ENCODE results near the gene CLEC16A.

Gene CLEC16A

DNA sequence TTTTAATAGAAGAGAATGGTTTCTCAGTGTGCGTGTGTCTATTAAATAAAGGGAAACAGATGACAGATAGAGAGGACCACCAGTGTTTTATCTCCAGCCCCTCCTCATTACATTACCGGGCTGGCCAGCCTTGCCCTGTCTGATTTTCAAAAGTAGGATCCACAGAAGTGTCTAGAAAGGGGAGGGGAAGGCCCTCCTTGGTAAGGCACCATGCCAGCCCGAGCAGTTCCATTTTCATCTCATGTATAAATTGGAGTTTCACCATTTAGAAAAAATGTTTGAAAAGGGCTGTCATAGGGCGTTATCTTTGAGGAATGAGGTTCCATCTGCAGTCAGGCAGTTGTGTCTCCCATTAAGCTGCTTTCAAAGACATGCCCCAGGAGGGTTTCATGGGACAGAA, 214.9 kb downstream of the CLEC16A start:
- no peak overlapping the region for H3K27ac ChIP-seq (ENCODE audit: low read depth, low read length)
- H3K9me3 ChIP-seq (ENCODE audit: control insufficient read depth, insufficient read depth, low read depth, low read length), result no peaks in the 10 kb centered on the region
- H3K36me3 ChIP-seq (ENCODE audit: control insufficient read depth, insufficient read depth, low read length), result no peaks in the 10 kb centered on the region
- H3K4me1 ChIP-seq (ENCODE audit: control insufficient read depth, insufficient read depth, low read length), result no peaks in the 10 kb centered on the region; the same call in 1 of the 2 replicates
- H3K9ac ChIP-seq (ENCODE audit: low read length), result no peak overlapping the region
- no peaks in the 10 kb centered on the region for H3K27me3 ChIP-seq (ENCODE audit: control insufficient read depth, insufficient read depth, low read length)
- H3K4me3 ChIP-seq (ENCODE audit: low read depth, low read length), result no peak overlapping the region

GRCh38 chr16:11160676-11161115, 216.3 kb downstream of the CLEC16A start:
- Histone ChIP-seq H3K27ac (ENCODE audit: low read depth, low read length) (no peak overlapping the region), H3K4me1 (ENCODE audit: control insufficient read depth, insufficient read depth, low read length) (no peaks in the 10 kb centered on the region; the same call in 1 of the 2 replicates), H3K9me3 (ENCODE audit: control insufficient read depth, insufficient read depth, low read depth, low read length) (no peaks in the 10 kb centered on the region), H3K27me3 (ENCODE audit: control insufficient read depth, insufficient read depth, low read length) (no peaks in the 10 kb centered on the region), H3K4me3 (ENCODE audit: low read depth, low read length) (no peak overlapping the region), H3K9ac (ENCODE audit: low read length) (no peak overlapping the region), H3K36me3 (ENCODE audit: control insufficient read depth, insufficient read depth, low read length) (no peaks in the 10 kb centered on the region)

- Histone ChIP-seq H3K4me3 (ENCODE audit: low read depth, low read length) (no peak overlapping the region), H3K4me1 (ENCODE audit: control insufficient read depth, insufficient read depth, low read length) (no peaks in the 10 kb centered on the region; the same call in 1 of the 2 replicates), H3K9me3 (ENCODE audit: control insufficient read depth, insufficient read depth, low read depth, low read length) (no peaks in the 10 kb centered on the region), H3K27ac (ENCODE audit: low read depth, low read length) (no peak overlapping the region), H3K27me3 (ENCODE audit: control insufficient read depth, insufficient read depth, low read length) (no peaks in the 10 kb centered on the region), H3K36me3 (ENCODE audit: control insufficient read depth, insufficient read depth, low read length) (no peaks in the 10 kb centered on the region), H3K9ac (ENCODE audit: low read length) (no peak overlapping the region)
These were observed 217.1 kb downstream of the CLEC16A start for GRCh38 chr16:11161439-11161838.

DNA sequence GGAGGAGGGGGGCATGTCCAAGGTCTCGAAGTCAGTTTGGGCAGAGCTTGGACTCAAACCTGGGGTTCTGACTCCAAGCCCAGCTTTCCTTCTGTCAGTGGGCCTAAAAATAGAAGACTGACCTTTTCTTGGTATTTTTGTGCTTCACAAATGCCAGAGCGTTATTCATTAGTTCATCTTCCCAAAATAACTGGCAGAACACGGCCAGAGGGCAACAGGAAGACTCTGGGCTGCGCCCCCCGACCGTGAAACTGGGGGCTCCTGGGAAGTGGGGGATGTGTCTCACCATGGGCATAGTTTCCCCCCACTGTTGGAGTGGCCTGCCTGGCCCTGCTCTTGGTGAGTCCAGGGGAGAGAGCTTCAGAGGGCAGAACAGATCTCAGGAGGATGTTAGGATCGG, 217.6 kb downstream of the CLEC16A start:
- H3K27ac ChIP-seq (ENCODE audit: low read depth, low read length), result no peak overlapping the region
- H3K4me3 ChIP-seq (ENCODE audit: low read depth, low read length), result no peak overlapping the region
- no peaks in the 10 kb centered on the region for H3K27me3 ChIP-seq (ENCODE audit: control insufficient read depth, insufficient read depth, low read length)
- H3K9me3 ChIP-seq (ENCODE audit: control insufficient read depth, insufficient read depth, low read depth, low read length), result no peaks in the 10 kb centered on the region
- H3K9ac ChIP-seq (ENCODE audit: low read length), result no peak overlapping the region
- no peaks in the 10 kb centered on the region; the same call in 1 of the 2 replicates for H3K4me1 ChIP-seq (ENCODE audit: control insufficient read depth, insufficient read depth, low read length)
- H3K36me3 ChIP-seq (ENCODE audit: control insufficient read depth, insufficient read depth, low read length), result no peaks in the 10 kb centered on the region

DNA sequence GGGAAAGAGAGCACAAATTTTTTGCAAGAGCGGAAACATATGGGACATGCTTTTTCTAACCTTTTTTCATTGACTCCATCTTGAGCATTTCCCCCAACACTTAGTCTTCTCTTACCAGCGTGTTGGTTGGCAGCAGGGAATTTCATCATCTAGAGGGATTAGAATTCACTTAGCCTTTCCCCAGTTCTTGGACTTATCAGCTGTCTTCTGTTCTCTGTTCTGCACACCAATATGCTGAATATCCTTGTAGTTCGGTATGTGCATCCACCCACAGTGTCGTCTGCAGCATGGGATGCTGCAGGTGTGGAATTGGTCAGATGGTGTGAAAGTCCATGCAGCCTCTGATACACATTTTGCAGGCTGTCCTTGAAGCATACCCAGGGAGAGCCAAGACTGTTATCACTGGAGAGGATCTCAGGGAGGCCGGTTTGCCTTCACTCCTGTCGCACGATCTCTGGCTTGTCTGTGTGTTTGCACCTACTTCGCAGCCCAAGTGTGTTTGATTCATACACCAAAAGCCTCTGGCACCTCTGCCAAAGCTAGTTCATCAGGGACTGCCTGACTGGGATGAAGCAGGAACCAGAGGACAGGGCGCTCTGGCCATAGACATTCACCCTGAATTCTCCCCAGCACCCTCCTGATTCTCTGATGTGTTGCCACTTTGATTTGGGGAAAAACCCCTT, 218.4 kb downstream of the CLEC16A start:
- Histone ChIP-seq H3K36me3 (ENCODE audit: control insufficient read depth, insufficient read depth, low read length) (no peaks in the 10 kb centered on the region), H3K9ac (ENCODE audit: low read length) (no peak overlapping the region), H3K4me1 (ENCODE audit: control insufficient read depth, insufficient read depth, low read length) (no peaks in the 10 kb centered on the region; the same call in 1 of the 2 replicates), H3K4me3 (ENCODE audit: low read depth, low read length) (no peak overlapping the region), H3K27ac (ENCODE audit: low read depth, low read length) (no peak overlapping the region), H3K27me3 (ENCODE audit: control insufficient read depth, insufficient read depth, low read length) (no peaks in the 10 kb centered on the region), H3K9me3 (ENCODE audit: control insufficient read depth, insufficient read depth, low read depth, low read length) (no peaks in the 10 kb centered on the region)

- no peak overlapping the region for H3K4me3 ChIP-seq (ENCODE audit: low read depth, low read length)
- H3K27me3 ChIP-seq (ENCODE audit: control insufficient read depth, insufficient read depth, low read length), result no peaks in the 10 kb centered on the region
- no peaks in the 10 kb centered on the region for H3K36me3 ChIP-seq (ENCODE audit: control insufficient read depth, insufficient read depth, low read length)
- no peaks in the 10 kb centered on the region; the same call in 1 of the 2 replicates for H3K4me1 ChIP-seq (ENCODE audit: control insufficient read depth, insufficient read depth, low read length)
- no peak overlapping the region for H3K27ac ChIP-seq (ENCODE audit: low read depth, low read length)
- H3K9ac ChIP-seq (ENCODE audit: low read length), result no peak overlapping the region
- no peaks in the 10 kb centered on the region for H3K9me3 ChIP-seq (ENCODE audit: control insufficient read depth, insufficient read depth, low read depth, low read length)
These were observed 219.4 kb downstream of the CLEC16A start for GRCh38 chr16:11163761-11164261.

DNA sequence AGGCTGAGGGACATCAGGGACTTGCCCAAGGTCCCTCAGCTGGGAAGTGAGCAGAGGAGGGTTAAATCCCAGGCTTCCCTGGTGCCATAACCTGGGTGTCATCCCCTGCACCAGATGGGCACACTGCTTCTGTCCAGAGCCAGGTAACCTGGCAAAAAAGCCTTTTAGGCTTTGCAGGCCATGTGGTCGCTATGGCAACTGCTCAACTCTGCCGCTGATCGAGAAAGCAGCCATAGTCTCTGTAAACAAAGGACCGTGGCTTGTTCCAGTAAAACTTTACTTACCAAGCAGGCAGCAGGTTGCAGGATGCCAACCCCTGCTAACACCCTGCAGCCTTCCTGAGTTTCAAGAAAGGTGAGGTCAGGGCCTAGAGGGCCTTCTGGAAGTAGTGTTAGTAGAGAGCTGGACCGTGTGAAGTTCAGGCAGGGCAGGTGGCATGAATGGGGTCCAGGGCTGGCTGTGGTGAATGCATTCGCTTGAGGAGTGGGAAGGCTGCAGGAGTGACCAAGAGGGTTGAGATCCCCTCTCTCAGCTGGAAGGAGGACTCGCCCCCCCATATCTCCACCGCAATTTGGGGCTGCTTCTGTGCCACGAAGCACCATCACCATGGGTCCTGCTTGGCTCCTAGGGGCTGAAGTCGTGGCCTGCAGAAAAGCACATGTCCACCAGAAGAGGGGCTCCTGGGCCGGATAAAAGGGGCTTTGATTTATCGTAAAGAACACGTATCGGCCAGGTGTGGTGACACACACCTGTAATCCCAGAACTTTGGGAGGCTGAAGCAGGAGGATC, 220.3 kb downstream of the CLEC16A start:
- H3K9me3 ChIP-seq (ENCODE audit: control insufficient read depth, insufficient read depth, low read depth, low read length), result no peaks in the 10 kb centered on the region
- H3K4me1 ChIP-seq (ENCODE audit: control insufficient read depth, insufficient read depth, low read length), result no peaks in the 10 kb centered on the region; the same call in 1 of the 2 replicates
- H3K4me3 ChIP-seq (ENCODE audit: low read depth, low read length), result no peak overlapping the region
- no peak overlapping the region for H3K27ac ChIP-seq (ENCODE audit: low read depth, low read length)
- no peaks in the 10 kb centered on the region for H3K27me3 ChIP-seq (ENCODE audit: control insufficient read depth, insufficient read depth, low read length)
- H3K36me3 ChIP-seq (ENCODE audit: control insufficient read depth, insufficient read depth, low read length), result no peaks in the 10 kb centered on the region
- H3K9ac ChIP-seq (ENCODE audit: low read length), result no peak overlapping the region

DNA sequence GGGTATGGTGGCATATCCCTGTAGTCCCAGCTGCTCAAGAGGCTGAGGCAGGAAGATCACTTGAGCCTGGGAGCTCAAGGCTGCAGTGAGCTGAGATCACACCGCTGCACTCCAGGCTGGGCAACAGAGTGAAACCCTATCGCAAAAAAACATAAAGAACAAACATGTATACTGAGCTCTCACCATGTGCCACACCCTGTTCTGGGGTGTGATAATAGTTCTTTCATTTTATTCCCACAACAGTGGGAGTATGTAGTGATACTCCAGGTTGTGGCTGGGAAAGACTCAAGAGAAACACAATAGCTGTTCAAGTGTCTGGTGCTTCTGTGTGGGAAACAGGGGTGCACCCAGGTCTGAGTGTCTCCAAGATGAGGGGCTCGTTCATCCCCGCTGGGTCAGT, 221.0 kb downstream of the CLEC16A start:
- no peak overlapping the region for H3K4me3 ChIP-seq (ENCODE audit: low read depth, low read length)
- H3K9ac ChIP-seq (ENCODE audit: low read length), result no peak overlapping the region
- no peaks in the 10 kb centered on the region; the same call in 1 of the 2 replicates for H3K4me1 ChIP-seq (ENCODE audit: control insufficient read depth, insufficient read depth, low read length)
- no peaks in the 10 kb centered on the region for H3K9me3 ChIP-seq (ENCODE audit: control insufficient read depth, insufficient read depth, low read depth, low read length)
- H3K36me3 ChIP-seq (ENCODE audit: control insufficient read depth, insufficient read depth, low read length), result no peaks in the 10 kb centered on the region
- H3K27me3 ChIP-seq (ENCODE audit: control insufficient read depth, insufficient read depth, low read length), result no peaks in the 10 kb centered on the region
- no peak overlapping the region for H3K27ac ChIP-seq (ENCODE audit: low read depth, low read length)

- no peak overlapping the region for H3K27ac ChIP-seq (ENCODE audit: low read depth, low read length)
- no peaks in the 10 kb centered on the region for H3K36me3 ChIP-seq (ENCODE audit: control insufficient read depth, insufficient read depth, low read length)
- H3K4me3 ChIP-seq (ENCODE audit: low read depth, low read length), result no peak overlapping the region
- no peaks in the 10 kb centered on the region; the same call in 1 of the 2 replicates for H3K4me1 ChIP-seq (ENCODE audit: control insufficient read depth, insufficient read depth, low read length)
- H3K9ac ChIP-seq (ENCODE audit: low read length), result no peak overlapping the region
- H3K27me3 ChIP-seq (ENCODE audit: control insufficient read depth, insufficient read depth, low read length), result no peaks in the 10 kb centered on the region
- H3K9me3 ChIP-seq (ENCODE audit: control insufficient read depth, insufficient read depth, low read depth, low read length), result no peaks in the 10 kb centered on the region
These were observed 221.7 kb downstream of the CLEC16A start for GRCh38 chr16:11165894-11166665.

DNA sequence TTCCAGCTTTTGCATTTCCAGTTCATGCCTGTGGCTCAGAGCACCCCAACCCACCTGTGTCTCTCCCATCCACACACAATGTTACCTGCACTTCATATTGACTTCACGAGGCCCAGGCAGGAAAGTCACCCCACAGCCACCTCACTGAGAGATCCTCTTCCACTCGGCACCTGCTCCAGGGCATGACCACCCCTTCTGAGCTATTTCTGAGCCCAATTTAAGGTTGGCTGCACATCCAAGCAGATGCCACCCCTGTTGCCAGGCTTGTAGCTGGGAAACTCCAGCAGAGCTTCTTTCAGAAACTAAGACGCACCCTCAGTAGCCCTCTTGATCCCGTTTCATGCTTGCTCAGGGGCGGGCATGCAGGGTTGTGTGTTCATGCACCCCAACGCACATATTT, 223.2 kb downstream of the CLEC16A start:
- H3K27me3 ChIP-seq (ENCODE audit: control insufficient read depth, insufficient read depth, low read length), result no peaks in the 10 kb centered on the region
- no peaks in the 10 kb centered on the region for H3K9me3 ChIP-seq (ENCODE audit: control insufficient read depth, insufficient read depth, low read depth, low read length)
- H3K27ac ChIP-seq (ENCODE audit: low read depth, low read length), result no peak overlapping the region
- no peaks in the 10 kb centered on the region; the same call in 1 of the 2 replicates for H3K4me1 ChIP-seq (ENCODE audit: control insufficient read depth, insufficient read depth, low read length)
- no peak overlapping the region for H3K9ac ChIP-seq (ENCODE audit: low read length)
- peaks cover 5% of the 10 kb centered on the region; the same call in 1 of the 2 replicates for H3K36me3 ChIP-seq (ENCODE audit: control insufficient read depth, insufficient read depth, low read length)
- H3K4me3 ChIP-seq (ENCODE audit: low read depth, low read length), result no peak overlapping the region
